ENCODE measurements around the gene DMRTC2. TPM values are rescaled to one million over a fixed set of nuclear protein-coding genes. Genes with fewer than 3 reads are reported as not detected.

The DMRTC2 gene
- total RNA-seq, 1 experiment from 2014 or later, result not detected

DNA sequence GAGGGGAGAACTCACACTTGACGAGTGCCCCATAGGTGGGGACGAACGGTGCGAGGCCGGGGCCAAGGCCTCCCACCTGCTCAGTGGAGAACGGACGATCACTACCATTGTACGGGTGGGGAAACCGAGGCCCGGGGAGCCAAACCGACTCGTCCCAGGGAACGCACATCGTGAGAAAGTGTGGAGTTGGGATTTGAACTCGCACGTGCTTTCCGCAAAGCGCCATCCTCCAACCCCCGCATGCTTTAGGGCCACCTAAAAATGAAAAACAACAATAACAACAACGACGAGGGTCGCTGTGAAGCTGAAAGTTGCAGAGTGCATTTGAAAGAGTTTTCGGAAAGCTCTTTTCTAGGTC, 38.6 kb downstream of the DMRTC2 start:
- Mint-ChIP-seq H3K4me1 (peaks cover 42% of the 10 kb centered on the region), H3K27me3 (ENCODE audit: low read depth) (peaks cover 29% of the 10 kb centered on the region), H3K4me3 (peak overlapping the region; percentile 94), H3K9me3 (no peaks in the 10 kb centered on the region), H3K36me3 (no peaks in the 10 kb centered on the region), H3K27ac (peak overlapping the region; percentile 79)
- ATAC-seq (no peak), DNase-seq (ENCODE audit: low spot score) (no peak)
- ChIA-PET POLR2A (interaction anchor here (2.1 kb wide), 1 partner anchor 10 kb away, joined by 10 read pairs; no protein-coding TSS in a partner anchor), CTCF (interaction anchor here (1.1 to 4.7 kb wide), 3 partner anchors 11 to 49 kb away, joined by 3 to 46 read pairs (median 7); no protein-coding TSS in a partner anchor)
- TF ChIP-seq SOX15 (CRISPR knock-in tag; IDR thresholded peaks at IDR 0.05), result no peak
- TF ChIP-seq, protein P1, sequence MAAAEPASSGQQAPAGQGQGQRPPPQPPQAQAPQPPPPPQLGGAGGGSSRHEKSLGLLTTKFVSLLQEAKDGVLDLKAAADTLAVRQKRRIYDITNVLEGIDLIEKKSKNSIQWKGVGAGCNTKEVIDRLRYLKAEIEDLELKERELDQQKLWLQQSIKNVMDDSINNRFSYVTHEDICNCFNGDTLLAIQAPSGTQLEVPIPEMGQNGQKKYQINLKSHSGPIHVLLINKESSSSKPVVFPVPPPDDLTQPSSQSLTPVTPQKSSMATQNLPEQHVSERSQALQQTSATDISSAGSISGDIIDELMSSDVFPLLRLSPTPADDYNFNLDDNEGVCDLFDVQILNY (CRISPR knock-in tag; IDR thresholded peaks at IDR 0.05), result 0 out of 2 replicates have a peak, but pooled peaks have one; percentile 2
- TF ChIP-seq SMAD3 (CRISPR knock-in tag; IDR thresholded peaks at IDR 0.05; ENCODE audit: borderline replicate concordance), result no peak

DNA sequence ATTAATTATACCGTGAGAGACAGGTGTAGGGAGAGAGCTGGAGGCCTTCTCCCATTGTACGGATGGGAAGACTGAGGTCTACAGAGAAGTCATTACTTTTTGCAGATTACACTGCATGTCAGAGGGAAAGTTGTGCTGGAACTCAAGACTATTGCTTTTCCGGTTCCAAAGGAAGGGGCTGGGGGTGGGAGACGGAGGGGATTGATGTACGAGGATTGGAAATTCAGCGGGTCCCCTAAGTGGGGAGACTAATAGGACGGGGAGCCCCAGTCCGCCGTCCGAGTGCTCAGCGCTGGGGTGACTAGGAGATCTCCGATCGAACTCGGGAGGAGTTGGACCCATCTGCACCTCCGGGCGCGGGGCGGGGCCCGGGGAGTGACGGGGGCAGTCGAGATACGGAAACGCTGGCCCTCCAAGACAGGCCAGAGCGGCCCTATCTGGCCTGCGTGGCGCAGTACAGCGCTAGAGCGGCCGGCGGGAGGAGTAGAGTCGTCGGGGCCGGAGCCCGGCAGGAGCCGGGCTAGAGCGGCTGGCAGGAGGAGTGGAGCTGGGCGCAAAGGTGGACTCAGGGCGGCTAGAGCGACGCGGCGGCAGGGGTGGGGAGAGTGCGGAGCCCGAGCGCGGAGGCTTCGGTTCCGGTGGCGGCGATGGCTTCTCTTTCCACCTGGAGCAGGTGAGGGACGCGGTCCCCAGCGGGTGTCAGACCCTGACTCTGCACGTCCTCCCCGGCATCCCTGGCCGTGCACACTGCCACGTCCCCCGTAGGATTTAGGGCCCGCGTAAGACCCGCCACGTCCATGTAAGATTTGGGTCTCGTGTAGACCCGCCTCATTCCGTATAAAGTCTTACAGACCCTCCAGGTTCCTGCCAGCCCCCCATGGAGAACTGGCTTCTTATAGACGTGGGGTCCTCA, 39.2 kb downstream of the DMRTC2 start:
- Mint-ChIP-seq H3K36me3 (no peaks in the 10 kb centered on the region), H3K9me3 (no peaks in the 10 kb centered on the region), H3K27ac (peak overlapping the region; percentile 79), H3K4me3 (peak overlapping the region; percentile 94), H3K4me1 (peaks cover 43% of the 10 kb centered on the region), H3K27me3 (ENCODE audit: low read depth) (peaks cover 26% of the 10 kb centered on the region)
- POLR2A ChIA-PET, result interaction anchor here (0.6 to 2.4 kb wide), 3 partner anchors 11 to 75 kb away, joined by 3 to 10 read pairs (median 10); partner anchors contain the start of genes RABAC1 and RPS19
- DNase-seq (ENCODE audit: low spot score), result peak; percentile 96
- CTCF ChIA-PET, result interaction anchor here (0.6 to 4.7 kb wide), 14 partner anchors 9 to 194 kb away, joined by 3 to 46 read pairs (median 3); no protein-coding TSS in a partner anchor
- ATAC-seq, result peak; percentile 94
- TF ChIP-seq ZNF232 (CRISPR knock-in tag; IDR thresholded peaks at IDR 0.05), result peak; percentile 87
- TF ChIP-seq, protein P2, sequence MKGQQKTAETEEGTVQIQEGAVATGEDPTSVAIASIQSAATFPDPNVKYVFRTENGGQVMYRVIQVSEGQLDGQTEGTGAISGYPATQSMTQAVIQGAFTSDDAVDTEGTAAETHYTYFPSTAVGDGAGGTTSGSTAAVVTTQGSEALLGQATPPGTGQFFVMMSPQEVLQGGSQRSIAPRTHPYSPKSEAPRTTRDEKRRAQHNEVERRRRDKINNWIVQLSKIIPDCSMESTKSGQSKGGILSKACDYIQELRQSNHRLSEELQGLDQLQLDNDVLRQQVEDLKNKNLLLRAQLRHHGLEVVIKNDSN (CRISPR knock-in tag; IDR thresholded peaks at IDR 0.05), result no peak
- no peak for TF ChIP-seq ZNF423 (CRISPR knock-in tag; IDR thresholded peaks at IDR 0.05)
- TF ChIP-seq NR3C1 (CRISPR knock-in tag; conservative IDR thresholded peaks at IDR 0.05; ENCODE audit: low read depth), result no peak
- TF ChIP-seq SOX15 (CRISPR knock-in tag; IDR thresholded peaks at IDR 0.05), result no peak
- TF ChIP-seq, protein P3, sequence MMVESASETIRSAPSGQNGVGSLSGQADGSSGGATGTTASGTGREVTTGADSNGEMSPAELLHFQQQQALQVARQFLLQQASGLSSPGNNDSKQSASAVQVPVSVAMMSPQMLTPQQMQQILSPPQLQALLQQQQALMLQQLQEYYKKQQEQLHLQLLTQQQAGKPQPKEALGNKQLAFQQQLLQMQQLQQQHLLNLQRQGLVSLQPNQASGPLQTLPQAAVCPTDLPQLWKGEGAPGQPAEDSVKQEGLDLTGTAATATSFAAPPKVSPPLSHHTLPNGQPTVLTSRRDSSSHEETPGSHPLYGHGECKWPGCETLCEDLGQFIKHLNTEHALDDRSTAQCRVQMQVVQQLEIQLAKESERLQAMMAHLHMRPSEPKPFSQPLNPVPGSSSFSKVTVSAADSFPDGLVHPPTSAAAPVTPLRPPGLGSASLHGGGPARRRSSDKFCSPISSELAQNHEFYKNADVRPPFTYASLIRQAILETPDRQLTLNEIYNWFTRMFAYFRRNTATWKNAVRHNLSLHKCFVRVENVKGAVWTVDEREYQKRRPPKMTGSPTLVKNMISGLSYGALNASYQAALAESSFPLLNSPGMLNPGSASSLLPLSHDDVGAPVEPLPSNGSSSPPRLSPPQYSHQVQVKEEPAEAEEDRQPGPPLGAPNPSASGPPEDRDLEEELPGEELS (CRISPR knock-in tag; IDR thresholded peaks at IDR 0.05), result peak; percentile 54; the same call in 1 of the 2 replicates
- TF ChIP-seq, protein P4, sequence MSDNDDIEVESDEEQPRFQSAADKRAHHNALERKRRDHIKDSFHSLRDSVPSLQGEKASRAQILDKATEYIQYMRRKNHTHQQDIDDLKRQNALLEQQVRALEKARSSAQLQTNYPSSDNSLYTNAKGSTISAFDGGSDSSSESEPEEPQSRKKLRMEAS (CRISPR knock-in tag; IDR thresholded peaks at IDR 0.05), result peak; percentile 54
- TF ChIP-seq ZNF121 (CRISPR knock-in tag; IDR thresholded peaks at IDR 0.05), result no peak
- TF ChIP-seq SMAD3 (CRISPR knock-in tag; IDR thresholded peaks at IDR 0.05; ENCODE audit: borderline replicate concordance), result no peak
- TF ChIP-seq, protein P5, sequence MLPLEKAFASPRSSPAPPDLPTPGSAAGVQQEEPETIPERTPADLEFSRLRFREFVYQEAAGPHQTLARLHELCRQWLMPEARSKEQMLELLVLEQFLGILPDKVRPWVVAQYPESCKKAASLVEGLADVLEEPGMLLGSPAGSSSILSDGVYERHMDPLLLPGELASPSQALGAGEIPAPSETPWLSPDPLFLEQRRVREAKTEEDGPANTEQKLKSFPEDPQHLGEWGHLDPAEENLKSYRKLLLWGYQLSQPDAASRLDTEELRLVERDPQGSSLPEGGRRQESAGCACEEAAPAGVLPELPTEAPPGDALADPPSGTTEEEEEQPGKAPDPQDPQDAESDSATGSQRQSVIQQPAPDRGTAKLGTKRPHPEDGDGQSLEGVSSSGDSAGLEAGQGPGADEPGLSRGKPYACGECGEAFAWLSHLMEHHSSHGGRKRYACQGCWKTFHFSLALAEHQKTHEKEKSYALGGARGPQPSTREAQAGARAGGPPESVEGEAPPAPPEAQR (CRISPR knock-in tag; IDR thresholded peaks at IDR 0.05), result no peak
- no peak for TF ChIP-seq TCF7 (CRISPR knock-in tag; IDR thresholded peaks at IDR 0.05; ENCODE audit: low read depth)
- TF ChIP-seq EMX1 (CRISPR knock-in tag; IDR thresholded peaks at IDR 0.05), result no peak
- peak; percentile 72 for TF ChIP-seq FOXK1 (CRISPR knock-in tag; IDR thresholded peaks at IDR 0.05)
- TF ChIP-seq, protein P6, sequence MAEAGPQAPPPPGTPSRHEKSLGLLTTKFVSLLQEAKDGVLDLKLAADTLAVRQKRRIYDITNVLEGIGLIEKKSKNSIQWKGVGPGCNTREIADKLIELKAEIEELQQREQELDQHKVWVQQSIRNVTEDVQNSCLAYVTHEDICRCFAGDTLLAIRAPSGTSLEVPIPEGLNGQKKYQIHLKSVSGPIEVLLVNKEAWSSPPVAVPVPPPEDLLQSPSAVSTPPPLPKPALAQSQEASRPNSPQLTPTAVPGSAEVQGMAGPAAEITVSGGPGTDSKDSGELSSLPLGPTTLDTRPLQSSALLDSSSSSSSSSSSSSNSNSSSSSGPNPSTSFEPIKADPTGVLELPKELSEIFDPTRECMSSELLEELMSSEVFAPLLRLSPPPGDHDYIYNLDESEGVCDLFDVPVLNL (CRISPR knock-in tag; IDR thresholded peaks at IDR 0.05; ENCODE audit: borderline replicate concordance, low read depth), result no peak
- TF ChIP-seq MYBL2 (CRISPR knock-in tag; IDR thresholded peaks at IDR 0.05), result peak; percentile 62; the same call in 1 of the 2 replicates
- peak; percentile 94 for TF ChIP-seq GTF2I (CRISPR knock-in tag; conservative IDR thresholded peaks at IDR 0.05)
- TF ChIP-seq, protein P7, sequence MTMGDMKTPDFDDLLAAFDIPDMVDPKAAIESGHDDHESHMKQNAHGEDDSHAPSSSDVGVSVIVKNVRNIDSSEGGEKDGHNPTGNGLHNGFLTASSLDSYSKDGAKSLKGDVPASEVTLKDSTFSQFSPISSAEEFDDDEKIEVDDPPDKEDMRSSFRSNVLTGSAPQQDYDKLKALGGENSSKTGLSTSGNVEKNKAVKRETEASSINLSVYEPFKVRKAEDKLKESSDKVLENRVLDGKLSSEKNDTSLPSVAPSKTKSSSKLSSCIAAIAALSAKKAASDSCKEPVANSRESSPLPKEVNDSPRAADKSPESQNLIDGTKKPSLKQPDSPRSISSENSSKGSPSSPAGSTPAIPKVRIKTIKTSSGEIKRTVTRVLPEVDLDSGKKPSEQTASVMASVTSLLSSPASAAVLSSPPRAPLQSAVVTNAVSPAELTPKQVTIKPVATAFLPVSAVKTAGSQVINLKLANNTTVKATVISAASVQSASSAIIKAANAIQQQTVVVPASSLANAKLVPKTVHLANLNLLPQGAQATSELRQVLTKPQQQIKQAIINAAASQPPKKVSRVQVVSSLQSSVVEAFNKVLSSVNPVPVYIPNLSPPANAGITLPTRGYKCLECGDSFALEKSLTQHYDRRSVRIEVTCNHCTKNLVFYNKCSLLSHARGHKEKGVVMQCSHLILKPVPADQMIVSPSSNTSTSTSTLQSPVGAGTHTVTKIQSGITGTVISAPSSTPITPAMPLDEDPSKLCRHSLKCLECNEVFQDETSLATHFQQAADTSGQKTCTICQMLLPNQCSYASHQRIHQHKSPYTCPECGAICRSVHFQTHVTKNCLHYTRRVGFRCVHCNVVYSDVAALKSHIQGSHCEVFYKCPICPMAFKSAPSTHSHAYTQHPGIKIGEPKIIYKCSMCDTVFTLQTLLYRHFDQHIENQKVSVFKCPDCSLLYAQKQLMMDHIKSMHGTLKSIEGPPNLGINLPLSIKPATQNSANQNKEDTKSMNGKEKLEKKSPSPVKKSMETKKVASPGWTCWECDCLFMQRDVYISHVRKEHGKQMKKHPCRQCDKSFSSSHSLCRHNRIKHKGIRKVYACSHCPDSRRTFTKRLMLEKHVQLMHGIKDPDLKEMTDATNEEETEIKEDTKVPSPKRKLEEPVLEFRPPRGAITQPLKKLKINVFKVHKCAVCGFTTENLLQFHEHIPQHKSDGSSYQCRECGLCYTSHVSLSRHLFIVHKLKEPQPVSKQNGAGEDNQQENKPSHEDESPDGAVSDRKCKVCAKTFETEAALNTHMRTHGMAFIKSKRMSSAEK (CRISPR knock-in tag; IDR thresholded peaks at IDR 0.05; ENCODE audit: borderline replicate concordance), result no peak
